Liver (tissue), 9 donors: ENCODE results near the gene CCDC69. TPM values are rescaled to one million over a fixed set of nuclear protein-coding genes. Genes with fewer than 3 reads are reported as not detected.

Experiments used
- DNase-seq: peaks from one replicate; pipeline ENCODE4 v3.0.0-alpha.2; 2017; ENCODE audit warnings: low spot score
- H3K27ac ChIP-seq, 2 donors: one replicate each; pipeline ENCODE4 v1.7.0; 2013; ENCODE audit warnings: inconsistent platforms in 2 of 2, low read length in 2 of 2, control low read depth in 1 of 2, low read depth in 1 of 2, mild to moderate bottlenecking in 1 of 2
- H3K27me3 ChIP-seq, 4 donors: one replicate each; pipeline versions ENCODE4 v1.6.1 to v1.7.0; 2013; ENCODE audit warnings: low read length in 3 of 4, inconsistent platforms in 1 of 4, mild to moderate bottlenecking in 1 of 4, moderate library complexity in 1 of 4; ENCODE audit not compliant: control insufficient read depth in 4 of 4, insufficient read depth in 4 of 4
- H3K36me3 ChIP-seq, 4 donors: one replicate each; pipeline versions ENCODE4 v1.6.1 to v1.7.0; 2013; ENCODE audit warnings: low read length in 3 of 4, mild to moderate bottlenecking in 3 of 4, low read depth in 1 of 4, moderate library complexity in 1 of 4; ENCODE audit not compliant: control insufficient read depth in 4 of 4, insufficient read depth in 3 of 4
- H3K4me1 ChIP-seq, 4 donors: one replicate each; pipeline versions ENCODE4 v1.6.1 to v1.7.0; 2013; ENCODE audit warnings: low read length in 3 of 4, mild to moderate bottlenecking in 3 of 4, moderate library complexity in 1 of 4; ENCODE audit not compliant: control insufficient read depth in 4 of 4, insufficient read depth in 4 of 4
- H3K4me3 ChIP-seq, 3 donors: one replicate each; pipeline versions ENCODE4 v1.6.1 to v1.7.0; 2013; ENCODE audit warnings: low read length in 3 of 3, control low read depth in 1 of 3, low read depth in 1 of 3, mild to moderate bottlenecking in 1 of 3
- H3K9ac ChIP-seq, 2 donors: one replicate each; pipeline ENCODE4 v1.7.0; 2013; ENCODE audit warnings: low read length in 2 of 2, mild to moderate bottlenecking in 2 of 2, moderate library complexity in 2 of 2, control low read depth in 1 of 2, low read depth in 1 of 2
- H3K9me3 ChIP-seq, 4 donors: one replicate each; pipeline versions ENCODE4 v1.6.1 to v1.7.0; 2013; ENCODE audit warnings: low read length in 3 of 4; ENCODE audit not compliant: control insufficient read depth in 4 of 4
- ATF3 ChIP-seq: IDR thresholded peaks from 2 replicates; pipeline ENCODE4 v1.6.1; 2016; ENCODE audit warnings: antibody characterized with exemption
- CTCF ChIP-seq: fragments of 150-350 bp; IDR thresholded peaks from 2 replicates; pipeline ENCODE4 v1.5.1; 2017; ENCODE audit warnings: improper control_type of control experiment, low read depth, low read length; ENCODE audit not compliant: missing input control
- EGR1 ChIP-seq, 2 donors: IDR thresholded peaks; 2 replicates each; pipeline ENCODE4 v1.6.1; 2016 to 2018; ENCODE audit warnings: antibody characterized with exemption in 2 of 2, low read depth in 2 of 2
- FOXA1 ChIP-seq: IDR thresholded peaks from 2 replicates; pipeline ENCODE4 v1.6.1; 2016; ENCODE audit warnings: antibody characterized with exemption
- GABPA ChIP-seq, 2 donors: IDR thresholded peaks in 1 of 2; conservative IDR thresholded peaks in 1 of 2; 2 replicates each; pipeline ENCODE4 v1.6.1; 2016; ENCODE audit warnings: antibody characterized with exemption in 2 of 2, mild to moderate bottlenecking in 1 of 2, moderate library complexity in 1 of 2
- HNF4A ChIP-seq, 2 donors: conservative IDR thresholded peaks; 2 replicates each; pipeline ENCODE4 v1.6.1; 2016; ENCODE audit warnings: antibody characterized with exemption in 2 of 2, mild to moderate bottlenecking in 2 of 2
- HNF4G ChIP-seq: IDR thresholded peaks from 2 replicates; pipeline ENCODE4 v1.6.1; 2016; ENCODE audit warnings: antibody characterized with exemption
- JUND ChIP-seq, 2 donors: IDR thresholded peaks; 2 replicates each; pipeline ENCODE4 v1.6.1; 2016; ENCODE audit warnings: antibody characterized with exemption in 2 of 2
- MAX ChIP-seq: IDR thresholded peaks from 2 replicates; pipeline ENCODE4 v1.6.1; 2016; ENCODE audit warnings: antibody characterized with exemption
- NR2F2 ChIP-seq: IDR thresholded peaks from 2 replicates; pipeline ENCODE4 v1.6.1; 2016; ENCODE audit warnings: antibody characterized with exemption
- RAD21 ChIP-seq, 2 donors: IDR thresholded peaks; 2 replicates each; pipeline ENCODE4 v1.6.1; 2016; ENCODE audit warnings: antibody characterized with exemption in 2 of 2, mild to moderate bottlenecking in 2 of 2
- REST ChIP-seq: IDR thresholded peaks from 2 replicates; pipeline ENCODE4 v1.6.1; 2016; ENCODE audit warnings: antibody characterized with exemption, mild to moderate bottlenecking
- RXRA ChIP-seq, 2 donors: IDR thresholded peaks; 2 replicates each; pipeline ENCODE4 v1.6.1; 2017 to 2018; ENCODE audit warnings: antibody characterized with exemption in 2 of 2, mild to moderate bottlenecking in 1 of 2
- SP1 ChIP-seq: IDR thresholded peaks from 2 replicates; pipeline ENCODE4 v1.6.1; 2018; ENCODE audit warnings: antibody characterized with exemption, mild to moderate bottlenecking
- TAF1 ChIP-seq: conservative IDR thresholded peaks from 2 replicates; pipeline ENCODE4 v1.6.1; 2016; ENCODE audit warnings: antibody characterized with exemption, mild to moderate bottlenecking
- YY1 ChIP-seq: IDR thresholded peaks from 2 replicates; pipeline ENCODE4 v1.6.1; 2016; ENCODE audit warnings: antibody characterized with exemption, mild to moderate bottlenecking
- ZBTB33 ChIP-seq: IDR thresholded peaks from 2 replicates; pipeline ENCODE4 v1.6.1; 2016; ENCODE audit warnings: antibody characterized with exemption
- WGBS: extraction: QIAGEN DNeasy Blood & Tissue Kit; methylation state at CpG from one replicate; pipeline ENCODE4 v1.1.7; 2013; 5-methylcytosine and 5-hydroxymethylcytosine counted together
- polyA plus RNA-seq, 2 donors: library from polyadenylated mRNA; stranded (reverse) in 1 of 2; unstranded in 1 of 2; fragments of 200-250 nt in 1 of 2; fragments of >200 nt in 1 of 2; fragmentation: Nextera tagmentation in 1 of 2; extraction: Ambion mirVana in 1 of 2; gene quantifications; one replicate each; pipeline versions ENCODE4 v1.2.1 to v1.2.3, GENCODE V29; 2013 to 2015
- total RNA-seq, 2 donors: library from RNA; depleted of rRNA; stranded (reverse); fragments of >200 nt; gene quantifications; one replicate each; pipeline ENCODE4 v1.2.3, GENCODE V29; 2014
- donor health status: healthy.
- donor health status: healthy.
- donor health status: healthy.
- donor health status: healthy.
- donor health status: healthy.

The CCDC69 gene
- total and polyA plus RNA-seq, 4 donors, result 11.9 to 28.6 (median 18.0) TPM

GRCh38 chr5:151251001-151251551 lies 27.2 kb upstream of the CCDC69 start:
- H3K4me1 ChIP-seq, result peaks cover 8 to 42% (median 32%) of the 10 kb centered on the region in 4 donors
- TF ChIP-seq REST (peak; percentile 91), TAF1 (no peak), RXRA (IDR thresholded peaks at IDR 0.05) (peak; percentile 54 to 65), MAX (peak; percentile 35), CTCF (no peak), HNF4A (conservative IDR thresholded peaks at IDR 0.05) (peak; percentile 73 to 78), SP1 (peak; percentile 84), HNF4G (no peak), YY1 (peak; percentile 76)
- H3K9me3 ChIP-seq, result no peaks in the 10 kb centered on the region

GRCh38 chr5:151250346-151251000 lies 26.6 kb upstream of the CCDC69 start:
- Histone ChIP-seq H3K27ac (peak overlapping the region; percentile 74 to 79), H3K4me3 (peak overlapping the region; percentile 51 to 64 (median 62)), H3K36me3 (no peaks in the 10 kb centered on the region), H3K27me3 (no peaks in the 10 kb centered on the region), H3K4me1 (peaks cover 8 to 42% (median 32%) of the 10 kb centered on the region in 4 donors), H3K9me3 (no peaks in the 10 kb centered on the region), H3K9ac (peak overlapping the region; percentile 40 to 75)
- 33% methylated on average over 10 of the region's 10 CpGs for WGBS
- DNase-seq, result no peak
- TF ChIP-seq YY1 (no peak), HNF4G (no peak), EGR1 (IDR thresholded peaks at IDR 0.05; ENCODE audit: low read depth in 2 of 2) (no peak), NR2F2 (no peak), ZBTB33 (no peak), FOXA1 (no peak), ATF3 (no peak), MAX (no peak), GABPA (IDR thresholded peaks at IDR 0.05 in 1 of 2, conservative IDR thresholded peaks at IDR 0.05 in 1 of 2) (no peak), TAF1 (no peak), RXRA (IDR thresholded peaks at IDR 0.05) (no peak), HNF4A (conservative IDR thresholded peaks at IDR 0.05) (no peak), CTCF (no peak), RAD21 (IDR thresholded peaks at IDR 0.05) (peak in 1 of 2 donors; percentile 37), JUND (IDR thresholded peaks at IDR 0.05) (no peak)

More at GRCh38 chr5:151251001-151251551, 27.2 kb upstream of the CCDC69 start:
- Histone ChIP-seq H3K9ac (peak overlapping the region; percentile 40 to 75), H3K36me3 (no peaks in the 10 kb centered on the region), H3K27me3 (no peaks in the 10 kb centered on the region), H3K27ac (peak overlapping the region; percentile 74 to 79), H3K4me3 (peak overlapping the region; percentile 38 to 62 (median 51))
- no peak for DNase-seq
- 30% methylated on average over 5 of the region's 5 CpGs for WGBS
